HPDE6-E6E7 (cell line): Measurements from ENCODE around the gene WDR54.
"Not testable (repeated sequence)": the region's sequence is repeated elsewhere in the genome, so short reads cannot be mapped to it uniquely, and the experiment has no call there.

ENCODE experiments used
- DNase-seq: peaks from one replicate; pipeline ENCODE4 v3.0.0; 2011; ENCODE audit warnings: missing footprints; ENCODE audit errors: extremely low spot score

Gene WDR54

GRCh38 chr2:74429487-74430451, 8.2 kb downstream of the WDR54 start:
- DNase-seq: no peak

- no peak for DNase-seq
Measured at GRCh38 chr2:74430502-74430901, 9.0 kb downstream of the WDR54 start.

DNA sequence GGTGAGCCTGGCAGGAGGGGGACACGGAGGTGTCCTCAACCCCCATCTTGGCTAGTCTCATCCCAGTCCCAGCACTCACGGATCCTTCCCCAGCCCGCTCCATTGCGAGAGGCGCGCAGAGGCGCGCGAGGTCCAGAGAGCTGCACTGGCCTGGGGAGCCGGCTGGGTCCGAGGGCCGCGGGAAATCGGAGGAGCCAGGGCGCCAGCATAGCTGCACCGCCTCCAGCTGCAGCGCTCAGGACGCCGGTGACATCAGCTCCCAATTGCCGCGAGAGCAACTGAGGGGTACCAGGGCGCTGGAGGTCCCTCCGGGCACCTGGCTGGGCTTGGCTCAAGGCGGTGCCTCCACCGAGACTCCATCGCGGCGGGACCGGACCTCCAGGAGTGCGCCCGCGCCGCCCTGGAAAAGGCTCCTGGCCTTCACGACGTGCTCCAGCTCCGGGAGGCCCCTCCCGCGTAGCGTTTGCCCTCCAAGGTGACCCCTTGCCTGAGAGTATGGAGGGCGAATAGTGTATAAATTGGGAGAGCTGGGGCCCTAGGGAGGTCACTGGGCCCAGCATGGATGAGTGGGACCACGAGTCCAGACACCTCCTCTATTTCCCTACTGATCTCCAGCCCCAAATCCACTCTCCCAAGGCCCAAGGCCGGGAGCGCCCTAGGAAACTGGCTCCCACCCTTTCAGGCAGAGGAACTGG, 14.7 kb downstream of the WDR54 start:
- DNase-seq: no peak

- no peak for DNase-seq
Measured at GRCh38 chr2:74436848-74437695, 15.5 kb downstream of the WDR54 start.

GRCh38 chr2:74438248-74438647, 16.7 kb downstream of the WDR54 start:
- no peak for DNase-seq

GRCh38 chr2:74439373-74439772, 17.8 kb downstream of the WDR54 start:
- no peak for DNase-seq

- no peak for DNase-seq
Measured at GRCh38 chr2:74439803-74440377, 18.4 kb downstream of the WDR54 start.

DNA sequence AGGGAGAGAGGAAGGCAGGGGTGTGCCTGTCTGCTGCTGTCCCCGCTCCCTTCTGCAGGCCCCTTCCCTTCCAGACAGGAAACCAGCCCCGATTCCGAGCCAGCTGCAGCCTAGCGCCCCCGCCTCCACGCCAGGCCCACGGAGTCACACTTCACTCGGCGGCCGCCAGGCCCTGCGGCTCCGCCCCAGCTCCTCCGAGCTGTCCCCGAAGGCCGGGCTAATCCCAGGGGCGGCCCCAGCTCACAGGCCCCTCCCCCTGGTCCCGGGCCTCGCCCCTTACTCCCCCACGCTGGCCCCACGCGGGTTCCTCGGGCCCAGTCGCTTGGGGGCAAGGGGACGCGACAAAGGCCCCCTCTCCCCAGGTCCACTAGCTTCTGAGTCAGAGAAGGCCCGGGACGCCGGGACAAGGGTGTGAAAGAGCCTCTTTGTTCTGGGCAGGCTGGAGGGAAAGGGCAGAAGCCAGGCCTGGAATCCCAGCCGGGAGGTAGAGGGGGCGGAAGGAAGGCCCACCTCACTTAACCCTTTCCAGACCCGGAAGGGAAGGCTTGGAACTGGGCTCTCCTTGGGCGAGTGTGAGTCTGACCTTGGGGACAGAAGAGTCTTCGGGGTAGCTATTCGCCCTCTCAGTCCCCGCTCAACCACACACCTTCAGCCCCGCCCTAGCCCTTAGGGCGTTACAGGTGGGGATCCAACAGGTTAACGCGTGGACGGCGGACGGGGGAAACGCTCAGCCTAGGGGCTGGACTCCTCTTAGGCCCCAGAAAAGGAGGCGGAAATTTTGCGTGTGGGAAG, 19.0 kb downstream of the WDR54 start:
- peak; percentile 89 for DNase-seq

DNA sequence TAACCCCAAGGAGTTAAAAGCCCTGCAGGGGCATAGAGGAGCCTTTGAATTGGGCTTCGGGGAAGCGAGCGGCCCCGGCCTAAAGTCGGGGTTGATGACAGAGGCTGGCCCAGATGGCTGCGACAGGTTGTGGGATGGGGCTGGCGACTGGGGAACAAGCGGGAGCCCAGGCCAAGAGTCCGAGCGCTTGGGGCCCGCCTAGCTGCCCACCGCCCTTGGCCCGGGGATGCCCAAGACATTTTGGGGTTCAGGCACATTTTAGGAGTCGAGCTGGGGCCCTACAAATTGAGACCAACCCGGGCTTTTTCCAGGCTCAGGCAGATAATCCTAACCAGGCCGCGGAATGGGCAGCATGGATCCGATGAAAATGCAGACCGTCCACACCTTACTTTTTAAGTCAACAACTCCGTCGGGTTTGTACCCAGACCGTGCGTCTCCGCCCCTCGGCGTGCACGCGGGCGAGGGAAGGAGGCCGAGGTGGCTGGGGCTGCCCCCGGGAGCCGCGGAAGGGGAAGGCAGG, 19.7 kb downstream of the WDR54 start:
- DNase-seq: no peak

GRCh38 chr2:74441690-74442482, 20.4 kb downstream of the WDR54 start, which contains the start of gene RTKN:
TSS of gene RTKN (minus strand) at chr2:74441937. CDS start at chr2:74441816, 121 bp downstream.
- DNase-seq: peak; percentile 91

DNA sequence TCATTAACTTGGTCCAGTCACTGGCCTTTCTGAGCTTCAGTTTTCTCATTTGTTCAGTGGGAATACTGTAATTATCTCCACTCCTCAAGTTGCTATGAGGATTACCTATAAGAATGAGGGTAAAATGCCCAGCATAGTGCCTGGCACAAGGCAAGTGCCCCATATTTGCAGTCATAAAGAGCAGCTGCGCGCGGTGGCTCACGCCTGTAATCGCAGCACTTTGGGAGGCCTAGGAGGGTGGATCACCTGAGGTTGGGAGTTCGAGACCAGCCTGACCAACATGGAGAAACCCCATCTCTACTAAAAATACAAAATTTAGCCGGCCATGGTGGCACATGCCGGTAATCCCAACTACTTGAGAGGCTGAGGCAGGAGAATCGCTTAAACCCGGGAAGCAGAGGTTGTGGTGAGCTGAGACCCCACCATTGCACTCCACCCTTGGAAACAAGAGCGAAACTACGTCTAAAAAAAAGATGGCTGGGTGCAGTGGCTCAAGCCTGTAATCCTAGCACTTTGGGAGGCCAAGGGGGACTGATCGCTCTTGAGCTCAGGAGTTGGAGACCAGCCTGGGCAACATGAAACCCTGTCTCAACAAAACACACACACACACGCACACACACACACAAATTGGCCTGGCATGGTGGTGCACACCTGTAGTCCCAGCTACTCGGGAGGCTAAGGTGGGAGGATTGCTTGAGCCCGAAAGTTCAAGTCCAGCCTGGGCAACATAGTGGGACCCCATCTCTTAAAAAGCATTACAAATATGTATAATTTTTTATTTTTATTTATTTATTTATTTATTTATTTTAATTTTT, 21.2 kb downstream of the WDR54 start:
- not testable (repeated sequence) for DNase-seq

DNA sequence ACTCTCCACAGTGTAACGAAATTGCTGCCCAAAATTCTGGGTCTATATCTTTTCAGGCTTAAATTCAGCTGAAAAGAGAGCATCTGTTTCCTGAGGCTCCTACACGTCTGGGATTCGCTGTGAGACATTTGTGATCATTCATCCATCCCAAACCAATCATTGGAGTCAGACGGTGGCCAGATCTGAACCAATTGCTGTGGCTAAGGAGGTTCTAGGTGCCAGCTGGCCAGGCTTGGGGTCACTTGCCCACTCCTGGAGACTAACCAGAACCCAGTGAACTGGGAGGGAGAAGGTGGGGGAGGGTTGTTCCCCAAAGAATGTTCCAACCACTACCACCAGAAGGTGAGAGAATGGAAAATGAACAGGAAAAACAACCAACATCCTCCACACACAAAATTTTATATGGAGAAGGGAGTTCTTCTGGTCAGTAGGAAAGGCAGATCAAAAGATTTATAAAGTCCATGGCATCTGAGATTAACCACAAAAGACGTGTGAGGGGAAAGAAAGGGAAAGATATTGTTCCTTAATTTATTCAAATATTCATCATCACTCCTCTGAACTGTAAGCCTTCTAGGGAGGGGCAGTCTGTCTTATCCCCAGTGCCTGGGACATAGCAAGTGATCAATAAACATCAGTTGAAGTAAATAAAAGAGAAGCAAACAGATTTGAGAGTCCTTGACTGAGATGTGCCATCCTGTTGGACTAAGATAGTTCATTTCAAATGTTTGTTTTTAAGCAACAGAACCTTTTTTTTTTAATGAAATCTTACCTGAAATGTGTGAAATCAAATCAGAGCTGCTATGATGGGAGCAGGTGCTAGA, 23.2 kb downstream of the WDR54 start:
- DNase-seq: no peak

GRCh38 chr2:74447230-74447999, 25.9 kb downstream of the WDR54 start:
- DNase-seq: no peak

DNA sequence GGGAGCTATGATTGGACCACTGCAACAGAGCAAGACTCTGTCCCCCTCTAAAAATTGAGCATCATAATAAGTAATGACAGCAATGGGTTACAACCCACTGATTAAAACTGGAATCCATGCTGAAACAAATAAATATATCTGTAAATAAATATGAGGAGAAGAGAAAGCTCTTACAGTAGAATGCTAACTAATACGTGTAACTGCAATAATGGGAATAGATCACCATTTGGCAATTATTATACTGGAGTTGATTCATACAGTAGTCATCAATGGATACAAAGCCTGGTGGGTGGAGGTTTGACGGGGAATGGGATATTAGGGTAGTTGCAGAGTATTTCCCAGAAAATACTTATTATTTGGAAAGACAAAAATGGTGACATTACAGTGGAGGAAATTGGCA, 27.2 kb downstream of the WDR54 start:
- no peak for DNase-seq

DNA sequence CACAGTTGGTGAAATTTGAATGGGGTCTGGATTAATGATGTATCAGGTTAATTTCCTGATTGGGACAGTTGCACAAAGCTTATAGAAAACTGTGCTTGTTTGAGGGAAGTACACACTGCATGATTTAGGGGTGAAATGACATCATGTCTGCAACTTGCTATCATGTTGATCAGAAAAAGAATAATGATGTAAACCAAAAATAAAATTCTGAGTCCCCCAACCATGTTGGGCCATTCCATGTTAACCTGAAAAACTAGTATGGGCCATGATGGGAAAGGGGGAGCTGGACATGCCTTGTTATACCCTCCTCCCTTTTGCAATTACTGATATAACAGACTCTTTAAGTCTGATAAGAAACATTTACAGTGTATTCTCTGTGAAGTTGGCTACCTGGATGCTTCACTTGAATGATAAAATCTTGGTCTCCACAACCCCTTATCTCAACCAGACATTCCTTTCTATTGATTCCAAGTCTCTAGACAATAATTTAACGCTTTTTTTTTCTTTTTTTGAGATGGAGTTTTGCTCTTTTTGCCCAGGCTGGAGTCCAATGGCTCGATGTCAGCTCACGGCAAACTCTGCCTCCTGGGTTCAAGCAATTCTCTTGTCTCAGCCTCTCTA, 29.1 kb downstream of the WDR54 start:
- no peak for DNase-seq

DNA sequence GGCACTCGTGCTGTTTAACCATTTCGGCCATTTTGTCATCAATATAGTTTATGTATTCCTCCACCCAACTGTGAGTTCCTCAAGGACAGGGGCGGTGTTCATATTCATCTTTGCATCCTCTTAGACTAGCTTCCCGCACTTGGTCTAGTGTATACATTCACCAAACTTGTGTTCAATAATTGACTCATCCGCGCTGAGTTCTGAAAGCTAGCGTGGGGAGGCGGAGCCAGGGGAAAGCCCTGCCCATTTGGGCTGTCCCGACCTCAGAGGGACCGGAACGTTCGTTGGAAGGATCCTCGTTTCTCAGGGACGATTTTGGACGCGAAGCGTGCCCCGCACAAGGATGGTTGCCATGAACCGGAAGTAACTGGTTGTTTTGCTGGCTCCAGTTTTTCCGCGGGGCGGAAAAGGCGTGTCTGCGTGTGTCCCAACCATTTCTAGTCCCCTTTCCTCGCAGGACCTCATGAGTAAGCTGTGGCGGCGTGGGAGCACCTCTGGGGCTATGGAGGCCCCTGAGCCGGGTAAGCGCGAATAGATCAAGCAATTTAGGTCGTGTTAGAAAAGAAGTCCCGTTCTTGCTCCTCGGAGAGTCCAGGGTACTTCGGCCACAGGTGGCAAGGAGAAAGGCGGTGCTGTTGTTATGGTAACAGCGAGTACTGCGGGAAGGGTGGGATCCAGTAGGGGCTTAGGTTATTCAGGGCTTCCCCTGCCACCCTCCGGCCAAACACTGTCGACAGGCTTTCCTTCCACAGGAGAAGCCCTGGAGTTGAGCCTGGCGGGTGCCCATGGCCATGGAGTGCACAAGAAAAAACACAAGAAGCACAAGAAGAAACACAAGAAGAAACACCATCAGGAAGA, 33.4 kb downstream of the WDR54 start, which contains the start of gene INO80B:
Gene INO80B (plus strand): TSS at position 434 of the 858 bp plus-strand sequence. CDS start 30 bp downstream, at position 464.
- DNase-seq: peak; percentile 86
